MM.1S (cell line): Measurements from ENCODE around the gene LRRC1.

Experiments
- DNase-seq: peaks from one replicate; pipeline ENCODE4 v3.0.0-alpha.2; 2015
- H2AFZ ChIP-seq: fragments of 300-600 bp; sonication (generic); 2 replicates; pipeline ENCODE4 v1.6.0; 2016; ENCODE audit warnings: antibody characterized with exemption, low read length
- H3F3A ChIP-seq: fragments of 300-600 bp; sonication (generic); 2 replicates; pipeline ENCODE4 v1.6.1; 2016; ENCODE audit warnings: mild to moderate bottlenecking, antibody characterized with exemption, low read length, moderate library complexity, mixed read lengths; ENCODE audit not compliant: insufficient read depth
- H3K27ac ChIP-seq: fragments of 300-600 bp; sonication (generic); 2 replicates; pipeline ENCODE4 v1.5.1; 2016; ENCODE audit warnings: mild to moderate bottlenecking, low read length
- H3K27me3 ChIP-seq: fragments of 300-600 bp; sonication (generic); replicated peaks from 2 replicates; pipeline ENCODE4 v1.6.0; 2016; ENCODE audit warnings: low read length; ENCODE audit not compliant: insufficient read depth
- H3K36me3 ChIP-seq: fragments of 300-600 bp; sonication (generic); replicated peaks from 2 replicates; pipeline ENCODE4 v1.6.1; 2016; ENCODE audit warnings: mild to moderate bottlenecking, low read length, mixed read lengths; ENCODE audit not compliant: insufficient read depth
- H3K4me1 ChIP-seq: fragments of 300-600 bp; sonication (generic); 2 replicates; pipeline ENCODE4 v1.6.1; 2016; ENCODE audit warnings: low read length, mixed read lengths
- H3K4me2 ChIP-seq: fragments of 300-600 bp; sonication (generic); 2 replicates; pipeline ENCODE4 v1.6.0; 2016; ENCODE audit warnings: low read depth, low read length
- H3K4me3 ChIP-seq: fragments of 300-600 bp; sonication (generic); 2 replicates; pipeline ENCODE4 v1.5.1; 2016; ENCODE audit warnings: low read length, mixed read lengths
- H3K79me2 ChIP-seq: fragments of 300-600 bp; sonication (generic); 2 replicates; pipeline ENCODE4 v1.6.1; 2016; ENCODE audit warnings: mixed run types, low read length, mixed read lengths
- H3K9ac ChIP-seq: fragments of 300-600 bp; sonication (generic); 2 replicates; pipeline ENCODE4 v1.6.1; 2016; ENCODE audit warnings: low read length, mixed read lengths
- H3K9me2 ChIP-seq: fragments of 300-600 bp; sonication (generic); replicated peaks from 2 replicates; pipeline ENCODE4 v1.6.1; 2016; ENCODE audit warnings: mild to moderate bottlenecking, low read length, mixed read lengths; ENCODE audit not compliant: insufficient read depth
- H3K9me3 ChIP-seq: fragments of 300-600 bp; sonication (generic); replicated peaks from 2 replicates; pipeline ENCODE4 v1.6.1; 2016; ENCODE audit warnings: mild to moderate bottlenecking, low read length, mixed read lengths; ENCODE audit not compliant: insufficient read depth
- H4K20me1 ChIP-seq: fragments of 300-600 bp; sonication (generic); 2 replicates; pipeline ENCODE4 v1.6.1; 2016; ENCODE audit warnings: mild to moderate bottlenecking, low read length, moderate library complexity, mixed read lengths; ENCODE audit not compliant: insufficient read depth
- CTCF ChIP-seq: fragments of 300-600 bp; sonication (generic); IDR thresholded peaks from 2 replicates; pipeline ENCODE4 v1.5.1; 2016; ENCODE audit warnings: antibody characterized with exemption, low read length, mixed read lengths
- EZH2 ChIP-seq: fragments of 300-600 bp; sonication (generic); optimal IDR thresholded peaks from 2 replicates; pipeline ENCODE3; 2017; ENCODE audit warnings: low read depth, mild to moderate bottlenecking, antibody characterized with exemption, low read length, mixed read lengths
- EZH2phosphoT487 ChIP-seq: fragments of 300-600 bp; sonication (generic); IDR thresholded peaks from 2 replicates; pipeline ENCODE4 v1.6.1; 2018; ENCODE audit warnings: antibody characterized with exemption, low read length

Gene LRRC1

DNA sequence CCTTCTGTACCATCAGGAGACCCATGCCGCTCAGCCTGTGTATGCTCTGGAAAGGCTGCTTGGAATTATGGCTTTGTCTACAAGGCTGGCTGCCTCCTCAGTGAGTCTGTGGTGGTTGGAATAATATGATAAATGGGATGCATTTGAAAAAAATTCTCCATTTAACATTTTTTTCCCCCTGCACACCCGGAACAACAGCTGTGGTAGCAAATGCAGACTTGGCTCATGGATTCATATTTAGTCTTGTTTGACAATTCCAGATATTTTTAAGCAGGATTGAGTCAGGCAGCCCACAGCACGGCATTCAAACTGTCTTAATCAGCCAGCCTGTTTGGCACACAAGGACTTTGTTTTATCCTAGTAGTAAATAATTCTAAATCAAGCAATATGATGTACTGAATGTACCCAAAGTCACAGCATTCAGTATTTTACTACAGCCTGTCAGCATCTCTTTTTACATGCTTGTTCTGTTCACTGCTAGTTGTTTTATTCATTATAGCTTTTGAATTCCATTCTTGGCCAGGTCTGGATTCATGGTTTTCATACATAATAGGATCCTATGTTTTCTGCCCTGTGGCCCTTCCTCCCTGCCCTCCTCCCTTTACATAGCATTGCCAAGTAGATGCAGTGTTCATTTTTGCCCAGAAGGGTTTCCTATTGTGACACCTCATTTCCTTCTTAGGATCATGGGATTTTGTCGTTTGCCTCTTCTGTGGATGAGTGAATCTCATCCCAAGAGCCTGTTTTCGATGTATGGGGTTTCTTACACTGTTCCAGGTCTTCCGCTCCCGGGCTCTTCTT, 68.1 kb downstream of the LRRC1 start:
- H3K79me2 ChIP-seq: peaks cover 80% of the 10 kb centered on the region
- no peak overlapping the region for H3K27ac ChIP-seq
- no peaks in the 10 kb centered on the region for H3K36me3 ChIP-seq
- no peaks in the 10 kb centered on the region for H3K4me1 ChIP-seq
- no peaks in the 10 kb centered on the region for H3K27me3 ChIP-seq
- H3K4me2 ChIP-seq: no peak overlapping the region
- no peak overlapping the region for H2AFZ ChIP-seq
- no peak for DNase-seq
- H4K20me1 ChIP-seq: no peaks in the 10 kb centered on the region
- no peak for TF ChIP-seq CTCF
- no peak for TF ChIP-seq EZH2phosphoT487
- no peak for TF ChIP-seq EZH2
- H3K9ac ChIP-seq: no peak overlapping the region
- no peaks in the 10 kb centered on the region for H3K9me3 ChIP-seq
- H3F3A ChIP-seq: no peaks in the 10 kb centered on the region
- no peak overlapping the region for H3K4me3 ChIP-seq
- no peaks in the 10 kb centered on the region for H3K9me2 ChIP-seq

DNA sequence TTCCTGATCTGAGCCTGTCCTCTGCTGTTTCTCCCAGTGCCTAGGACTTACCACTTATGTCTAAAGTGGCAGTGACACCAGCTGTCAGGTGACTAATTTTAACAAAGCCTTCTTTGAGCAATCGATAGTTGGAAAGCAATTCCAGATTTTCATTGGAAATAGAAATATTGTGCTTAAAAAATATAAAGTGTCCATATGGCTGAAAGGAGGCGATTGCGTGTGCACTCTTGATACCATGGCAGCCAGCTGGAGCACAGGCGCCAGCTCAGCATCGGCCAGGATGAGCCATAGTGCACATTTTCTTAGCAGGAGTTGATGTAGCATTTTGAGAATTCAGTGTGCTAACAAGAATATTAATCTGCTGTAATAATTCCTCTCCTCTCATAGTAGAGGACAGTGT, 70.0 kb downstream of the LRRC1 start:
- H3K9me2 ChIP-seq: no peaks in the 10 kb centered on the region
- no peak overlapping the region for H2AFZ ChIP-seq
- no peak overlapping the region for H3K9ac ChIP-seq
- TF ChIP-seq EZH2phosphoT487 (no peak), CTCF (no peak), EZH2 (no peak)
- no peaks in the 10 kb centered on the region for H3K4me1 ChIP-seq
- H4K20me1 ChIP-seq: no peaks in the 10 kb centered on the region
- H3K27me3 ChIP-seq: no peaks in the 10 kb centered on the region
- no peak overlapping the region for H3K27ac ChIP-seq
- H3K4me3 ChIP-seq: no peak overlapping the region
- no peaks in the 10 kb centered on the region for H3F3A ChIP-seq
- H3K4me2 ChIP-seq: no peak overlapping the region
- no peaks in the 10 kb centered on the region for H3K9me3 ChIP-seq
- H3K79me2 ChIP-seq: peaks cover 70% of the 10 kb centered on the region
- no peaks in the 10 kb centered on the region for H3K36me3 ChIP-seq
- DNase-seq: no peak

- no peak for TF ChIP-seq CTCF
- TF ChIP-seq EZH2: no peak
- no peak for TF ChIP-seq EZH2phosphoT487
- no peak overlapping the region for H3K4me3 ChIP-seq
- H2AFZ ChIP-seq: no peak overlapping the region
- H4K20me1 ChIP-seq: no peaks in the 10 kb centered on the region
- no peaks in the 10 kb centered on the region for H3K9me2 ChIP-seq
- H3K36me3 ChIP-seq: no peaks in the 10 kb centered on the region
- no peaks in the 10 kb centered on the region for H3K27me3 ChIP-seq
- no peaks in the 10 kb centered on the region for H3F3A ChIP-seq
- peaks cover 68% of the 10 kb centered on the region for H3K79me2 ChIP-seq
- no peak for DNase-seq
- no peak overlapping the region for H3K9ac ChIP-seq
- H3K4me2 ChIP-seq: no peak overlapping the region
- no peaks in the 10 kb centered on the region for H3K9me3 ChIP-seq
- no peak overlapping the region for H3K27ac ChIP-seq
- no peaks in the 10 kb centered on the region for H3K4me1 ChIP-seq
Measured at GRCh38 chr6:53866226-53866625, 71.4 kb downstream of the LRRC1 start.
